ENCODE data around the gene JMJD7.

Gene JMJD7

DNA sequence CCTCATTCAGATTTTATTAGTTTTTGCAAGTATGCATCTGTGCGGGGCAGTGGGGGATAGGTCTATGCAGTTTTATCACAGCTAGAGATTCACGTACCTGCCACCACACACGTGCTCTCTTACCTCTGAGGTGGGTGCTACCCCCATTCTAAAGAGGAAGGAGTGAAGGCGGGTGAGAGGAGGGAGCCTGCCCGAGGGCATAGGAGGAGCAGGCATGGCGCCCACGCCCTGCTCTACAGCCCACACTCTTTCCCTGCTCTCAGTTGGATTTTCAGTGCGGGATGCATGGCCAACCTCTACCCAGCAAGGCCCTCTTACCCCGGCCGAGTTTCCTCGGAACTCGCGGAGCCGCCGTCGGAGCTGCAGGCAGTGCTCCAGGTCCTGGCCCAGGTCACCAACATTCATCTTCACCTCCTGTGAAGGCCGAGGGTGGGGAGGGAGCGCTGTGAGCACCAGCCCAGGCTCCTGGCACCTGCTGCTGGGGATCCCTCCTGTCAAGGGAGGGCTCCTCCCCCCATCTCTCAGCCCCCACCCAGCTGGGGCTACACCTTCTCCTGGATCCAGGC lies 37.7 kb downstream of the JMJD7 start:
- DNase-seq (ENCODE audit: low spot score): no peak

- peak; percentile 82 for DNase-seq (ENCODE audit: low spot score)
Measured at GRCh38 chr15:41866263-41866703, 38.4 kb downstream of the JMJD7 start.

DNA sequence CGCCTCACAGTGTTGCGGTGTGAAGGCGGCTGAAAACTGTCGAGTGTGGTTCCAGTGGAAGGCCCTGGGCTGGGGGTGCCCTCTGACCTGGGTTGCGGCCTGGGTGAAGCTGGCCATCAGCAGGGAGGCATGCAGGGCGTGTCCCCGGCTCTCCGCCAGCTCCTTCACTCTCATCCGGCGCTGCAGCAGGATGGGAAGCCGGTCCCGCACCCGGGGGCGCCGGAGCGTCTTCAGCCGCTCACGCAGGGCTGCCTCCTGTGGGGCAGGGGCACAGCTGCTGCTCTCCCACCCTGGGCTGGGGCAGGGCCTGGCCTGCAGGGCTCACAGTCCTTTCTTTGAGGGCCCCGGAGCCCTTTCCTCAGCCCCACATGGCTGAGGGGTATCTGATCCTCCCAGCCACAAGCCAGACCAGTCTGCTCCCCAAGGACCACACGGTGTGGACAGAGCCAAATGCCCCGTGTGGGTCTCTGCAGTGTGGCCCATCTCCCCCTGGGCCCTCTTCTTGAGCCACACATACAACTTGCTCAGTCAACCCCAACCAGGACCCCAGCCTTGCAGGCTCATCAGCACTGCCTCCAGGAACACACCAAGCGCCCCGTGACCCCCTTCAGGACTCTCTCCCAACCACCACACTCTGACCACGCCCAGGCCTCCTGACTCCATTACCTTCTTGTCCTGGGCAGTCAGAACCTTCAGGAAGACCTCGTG lies 39.1 kb downstream of the JMJD7 start:
- DNase-seq (ENCODE audit: low spot score): no peak

DNA sequence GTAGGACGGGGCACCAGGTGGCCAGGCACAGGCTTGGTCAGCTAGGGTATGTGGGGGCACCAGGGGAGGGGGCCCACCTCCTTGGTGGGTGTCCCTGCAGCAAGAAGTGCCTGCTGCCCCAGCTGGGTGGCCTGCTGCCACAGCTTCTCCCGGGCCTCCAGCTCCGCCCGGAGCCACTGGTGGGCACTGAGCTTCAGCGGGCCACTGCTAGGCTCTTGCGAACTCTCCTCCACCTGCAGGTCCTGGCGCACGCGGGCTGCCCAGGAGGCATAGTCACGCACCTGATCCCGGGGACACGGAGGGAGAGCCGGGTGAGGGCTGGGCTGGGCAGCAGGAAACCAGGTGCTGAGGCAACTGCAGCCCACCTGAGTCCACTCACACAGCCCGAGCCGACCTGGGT lies 40.4 kb downstream of the JMJD7 start:
- no peak for DNase-seq (ENCODE audit: low spot score)

DNA sequence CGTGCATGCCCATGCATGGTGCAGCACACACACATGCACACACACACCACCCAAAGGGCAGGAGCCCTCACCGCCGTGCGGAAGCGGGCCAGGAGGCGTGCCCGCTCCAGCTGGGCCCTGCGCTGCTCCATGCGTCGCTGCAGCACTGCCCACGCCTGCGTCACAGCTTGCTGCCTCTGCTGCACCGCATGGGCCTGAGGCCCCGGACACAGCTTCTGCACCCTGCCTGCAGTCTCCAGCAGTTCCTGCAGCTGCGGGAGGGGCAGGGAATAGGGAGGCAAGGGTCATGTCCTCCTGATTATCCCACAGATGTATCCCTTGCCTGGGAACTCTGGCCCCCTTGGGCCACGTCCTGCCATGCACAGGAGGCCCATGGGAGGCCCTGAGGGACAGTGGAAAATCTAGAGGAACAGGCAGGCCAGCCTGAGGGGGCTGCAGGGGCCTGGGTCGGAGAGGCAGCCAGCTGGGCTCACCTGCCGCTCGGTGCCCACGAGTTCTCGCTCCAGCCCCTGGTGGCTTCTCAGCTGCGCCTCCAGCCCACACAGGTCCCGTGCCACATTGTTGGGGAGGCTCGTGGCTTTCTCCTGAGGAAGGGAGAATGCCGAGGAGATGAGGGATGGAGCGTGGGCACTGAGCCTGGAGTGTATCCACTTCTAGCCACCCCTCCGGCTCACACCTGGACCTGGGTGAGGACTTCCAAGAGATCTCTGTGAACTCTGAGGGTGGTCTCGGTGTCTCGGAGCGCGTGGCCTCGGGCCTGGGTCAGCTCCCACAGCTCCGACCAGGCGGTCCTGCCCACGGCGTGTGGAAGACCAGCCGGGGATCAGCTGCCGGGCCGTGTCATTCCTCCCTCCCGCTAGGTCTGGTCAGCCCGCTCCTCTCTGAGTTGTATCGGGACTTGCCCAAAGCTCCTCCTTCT lies 42.1 kb downstream of the JMJD7 start:
- no peak for DNase-seq (ENCODE audit: low spot score)

- DNase-seq (ENCODE audit: low spot score): no peak
Measured at GRCh38 chr15:41870689-41871081, 42.8 kb downstream of the JMJD7 start.

DNA sequence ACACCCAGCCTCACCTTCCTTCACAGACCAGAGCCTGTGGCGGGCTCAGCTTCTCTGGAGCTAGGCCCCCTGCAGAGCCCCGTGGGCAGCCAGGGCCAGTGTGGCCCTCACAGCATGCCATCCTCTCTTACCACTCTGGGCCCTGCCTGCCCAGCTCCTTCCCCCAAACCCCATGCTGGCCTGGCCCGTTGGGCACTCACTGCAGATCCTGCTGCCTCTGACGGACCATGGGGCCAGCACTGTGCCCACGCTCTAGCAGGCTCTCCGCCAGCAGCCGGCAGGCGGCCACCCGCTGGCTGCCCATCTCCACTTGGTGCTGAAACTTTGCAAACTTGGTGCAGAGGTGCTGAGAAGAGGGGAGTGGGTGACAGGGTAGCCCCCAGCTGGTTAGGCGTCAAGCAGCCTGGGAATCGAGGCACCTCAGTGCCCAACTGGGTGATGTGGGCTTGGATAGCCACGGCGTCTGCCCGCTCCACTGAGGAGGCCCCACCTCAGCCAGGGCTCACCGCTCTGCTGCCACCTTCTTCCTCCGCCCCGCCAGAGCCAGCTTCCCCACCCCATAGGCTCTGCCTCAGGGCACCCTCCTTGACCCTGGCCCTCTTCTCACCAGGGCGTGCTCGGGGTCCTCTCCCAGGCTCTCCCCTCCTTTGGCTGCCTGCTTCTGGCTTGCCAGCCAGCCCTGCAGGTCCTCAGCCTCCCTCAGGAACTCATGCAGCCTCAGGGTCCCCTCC lies 43.4 kb downstream of the JMJD7 start:
- no peak for DNase-seq (ENCODE audit: low spot score)

DNA sequence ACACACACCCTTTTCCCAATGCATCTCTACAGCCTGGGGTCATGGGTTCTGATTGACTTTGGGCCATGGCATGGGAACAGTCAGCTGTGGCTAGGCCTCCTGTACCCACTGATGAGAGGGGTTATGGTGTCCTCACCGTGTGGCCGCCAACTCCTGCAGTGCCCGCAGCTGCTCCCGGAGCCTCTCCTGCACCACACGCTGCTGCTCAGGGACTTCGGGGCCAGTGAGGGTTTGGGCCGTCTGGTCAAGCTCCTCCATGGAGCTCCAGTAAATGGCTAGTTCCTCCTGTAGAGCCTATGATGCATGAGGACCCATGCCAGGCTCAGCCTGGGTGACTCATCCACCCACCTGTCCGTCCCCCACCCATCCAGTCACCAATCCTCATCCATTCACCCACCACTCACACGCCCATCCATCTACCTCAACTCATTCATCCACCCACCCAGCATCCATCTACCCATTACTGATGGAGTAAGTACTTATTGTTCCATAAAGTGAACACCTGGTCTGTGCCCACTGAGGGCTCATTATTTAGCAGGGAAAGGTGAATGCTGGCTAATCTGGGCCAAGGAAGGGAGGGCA lies 44.4 kb downstream of the JMJD7 start:
- DNase-seq (ENCODE audit: low spot score): no peak

- no peak for DNase-seq (ENCODE audit: low spot score)
Measured at GRCh38 chr15:41873711-41874110, 45.8 kb downstream of the JMJD7 start.

- DNase-seq (ENCODE audit: low spot score): no peak
Measured at GRCh38 chr15:41874736-41875135, 46.8 kb downstream of the JMJD7 start.

DNA sequence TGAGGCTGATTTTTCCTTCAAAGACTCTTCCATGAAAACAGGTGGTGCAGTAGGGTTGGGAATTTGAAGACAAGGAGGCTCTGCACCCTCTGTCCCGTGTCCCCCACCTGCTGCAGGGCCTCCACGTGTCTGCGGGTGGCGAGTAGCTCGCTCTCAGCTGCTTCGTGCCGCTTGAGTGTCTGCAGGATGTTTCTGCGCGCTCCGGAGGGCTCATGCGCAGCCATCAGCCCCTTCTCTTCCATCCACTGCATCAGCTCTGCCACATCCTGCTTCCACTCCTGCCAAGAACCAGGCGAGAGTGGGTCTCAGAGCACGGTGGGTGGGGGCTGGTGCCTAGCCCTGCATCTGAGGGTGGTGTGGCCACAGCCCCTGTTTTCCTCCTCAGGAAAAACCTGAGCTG lies 48.1 kb downstream of the JMJD7 start:
- DNase-seq (ENCODE audit: low spot score): no peak

DNA sequence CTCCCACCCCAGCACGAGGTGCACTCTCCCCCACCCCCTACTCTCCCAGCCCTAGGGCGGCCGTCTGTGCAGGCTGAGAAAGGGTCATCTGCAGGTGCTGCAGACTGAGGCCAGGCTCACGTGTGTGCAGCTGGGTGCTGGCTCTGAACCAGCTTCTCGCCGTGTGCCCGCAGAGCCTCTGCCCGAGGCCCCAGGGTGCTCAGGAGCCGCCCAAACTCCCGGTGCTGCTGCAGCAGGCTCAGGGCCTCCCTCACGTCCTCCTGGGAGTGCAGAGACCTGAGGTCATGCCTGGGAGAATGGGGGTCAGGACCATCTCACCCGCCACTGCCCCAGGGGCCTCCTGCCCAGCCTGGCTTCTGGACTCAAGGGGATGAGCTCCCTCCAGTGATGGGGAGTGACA lies 48.8 kb downstream of the JMJD7 start:
- no peak for DNase-seq (ENCODE audit: low spot score)

GRCh38 chr15:41877631-41878354 lies 49.9 kb downstream of the JMJD7 start:
- DNase-seq (ENCODE audit: low spot score): no peak

DNA sequence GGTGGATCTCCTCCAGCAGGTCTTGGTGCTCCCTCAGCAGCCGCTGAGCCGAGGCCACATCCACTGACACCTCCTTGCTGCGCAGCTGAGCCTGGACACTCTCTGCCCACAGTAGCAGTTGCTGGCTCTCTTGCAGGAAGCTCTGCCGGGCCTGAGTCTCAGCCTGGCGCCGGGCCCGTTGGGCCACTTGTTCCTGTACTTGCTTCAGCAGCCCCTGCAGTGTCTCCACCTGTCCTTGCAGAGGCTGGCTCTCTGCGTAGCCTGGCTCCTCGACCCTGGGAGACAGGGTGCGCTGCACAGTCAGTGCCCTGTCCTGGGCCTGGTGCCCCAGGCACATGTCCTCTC lies 50.4 kb downstream of the JMJD7 start:
- DNase-seq (ENCODE audit: low spot score): no peak

DNA sequence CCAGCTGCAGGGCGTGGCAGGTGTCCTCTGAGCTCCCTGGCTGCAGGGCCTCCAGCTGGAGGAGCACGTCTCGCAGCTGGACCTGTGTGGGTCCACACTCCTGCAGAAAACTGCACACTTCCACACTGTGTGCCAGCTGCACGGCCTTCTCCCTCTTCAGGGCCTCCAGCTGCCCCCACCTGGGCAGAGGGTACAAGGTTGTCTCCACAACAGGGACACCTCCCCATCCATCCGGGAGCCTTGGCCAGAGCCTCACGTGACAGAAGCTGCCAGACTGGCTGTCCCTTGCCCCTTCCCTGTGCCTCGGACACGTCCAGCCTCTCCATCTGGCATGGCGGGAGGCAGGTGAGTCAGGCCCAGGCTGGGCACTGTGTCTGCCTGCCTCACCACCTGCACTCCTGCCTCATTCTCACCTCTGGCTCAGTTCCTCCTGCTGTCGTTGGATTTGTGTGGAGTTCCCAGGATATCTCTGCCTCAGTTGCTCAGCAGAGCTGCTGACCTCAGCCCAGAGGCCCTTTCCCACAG lies 51.5 kb downstream of the JMJD7 start:
- no peak for DNase-seq (ENCODE audit: low spot score)

DNA sequence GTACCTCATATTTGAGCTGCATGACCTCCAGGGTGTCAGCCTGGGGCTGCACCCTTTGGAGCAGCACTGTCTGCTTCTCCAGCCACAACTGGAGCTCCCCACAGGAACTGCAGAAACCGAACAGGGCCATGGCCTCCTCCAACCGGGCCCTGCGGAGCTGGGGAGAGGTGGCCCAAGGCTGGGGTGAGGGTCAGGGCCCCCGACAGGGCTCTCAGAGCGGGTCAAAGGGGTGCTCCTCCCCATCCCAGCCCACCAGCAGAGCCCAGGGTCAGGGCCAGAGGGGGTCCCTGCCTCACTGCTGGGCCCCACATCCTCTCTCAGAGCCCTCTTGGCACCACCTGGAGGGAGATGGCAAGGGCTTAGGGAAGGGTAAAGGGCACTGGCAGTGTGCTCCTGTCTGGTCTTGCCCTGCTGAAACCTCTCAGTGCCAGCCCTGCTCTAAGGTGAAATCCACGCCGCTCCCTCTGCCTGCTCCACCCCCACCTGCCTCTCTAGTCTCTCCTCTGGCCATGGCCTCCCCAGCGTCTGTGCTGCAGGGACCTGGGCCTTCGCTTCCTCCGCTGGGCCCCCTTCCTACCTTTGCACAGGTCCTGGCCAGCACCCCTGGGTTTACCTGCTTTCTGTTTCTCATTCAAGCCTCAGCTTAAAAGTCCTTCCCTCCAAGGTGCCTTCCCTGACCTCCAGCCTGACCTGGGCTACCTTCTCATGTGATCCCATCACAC lies 52.4 kb downstream of the JMJD7 start:
- DNase-seq (ENCODE audit: low spot score): no peak

DNA sequence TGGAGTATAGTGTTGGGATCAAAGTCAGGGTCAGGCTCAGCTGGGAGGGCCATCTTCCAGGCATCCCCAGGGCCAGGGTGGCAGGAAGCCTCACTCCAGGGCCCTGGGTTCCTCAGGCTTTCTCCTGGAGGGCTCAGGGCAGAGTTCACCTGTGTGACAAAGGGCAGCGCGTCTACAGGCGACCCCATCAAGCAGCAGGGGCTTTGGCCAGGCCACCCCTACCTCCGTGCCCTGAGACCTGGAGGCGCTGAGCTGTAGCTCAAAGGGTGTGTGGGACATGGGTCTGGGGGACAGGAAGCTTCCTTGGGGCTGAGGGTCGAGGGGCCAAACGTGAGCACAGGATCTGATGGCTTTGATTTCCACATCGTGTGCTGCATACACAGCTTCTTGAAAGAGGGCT lies 53.2 kb downstream of the JMJD7 start:
- DNase-seq (ENCODE audit: low spot score): no peak

GRCh38 chr15:41881550-41881919 lies 53.6 kb downstream of the JMJD7 start:
- no peak for DNase-seq (ENCODE audit: low spot score)

DNA sequence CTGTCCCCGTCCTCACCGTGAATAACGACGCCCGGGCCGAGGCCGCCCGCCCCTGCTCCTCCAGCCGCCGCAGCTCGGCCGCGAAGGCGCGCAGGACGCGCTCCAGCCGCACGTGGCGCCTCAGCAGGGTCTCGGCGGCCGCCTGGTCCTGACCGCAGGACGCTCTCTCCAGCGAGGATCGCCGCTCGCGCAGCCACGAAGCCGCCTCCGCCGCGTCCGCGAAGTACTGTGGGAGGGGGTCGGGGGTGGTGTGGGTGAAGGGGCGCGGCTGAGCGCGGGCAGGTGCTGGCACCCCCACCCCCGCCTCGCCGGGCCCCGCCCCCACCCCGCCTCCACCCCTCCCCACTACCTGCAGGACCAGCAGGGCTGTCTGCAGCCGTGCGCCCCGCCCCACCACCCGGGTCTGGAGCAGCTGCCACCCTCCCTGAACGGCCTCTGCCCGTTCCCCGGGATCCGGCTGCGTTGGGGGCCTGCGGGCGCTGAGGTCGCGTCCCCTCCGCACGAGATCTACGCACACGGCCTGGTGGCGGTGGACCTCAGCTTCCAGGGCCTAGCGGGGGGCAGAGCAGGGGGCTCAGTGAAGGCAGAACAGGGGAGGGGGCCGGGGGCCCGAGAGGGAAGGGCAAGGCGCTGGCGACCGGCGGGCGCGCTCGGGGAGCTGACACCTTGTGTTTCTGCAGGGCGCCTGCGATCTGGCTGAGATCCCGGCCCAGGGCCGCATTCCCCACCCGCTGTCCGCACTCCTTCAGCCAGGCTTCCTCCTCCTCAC lies 54.2 kb downstream of the JMJD7 start:
- no peak for DNase-seq (ENCODE audit: low spot score)

Measured in ecto neural progenitor cell (in vitro differentiated cells).